Muscle of leg (tissue), 11 donors: ENCODE results near the gene CACNA2D2. TPM values are rescaled to one million over a fixed set of nuclear protein-coding genes. Genes with fewer than 3 reads are reported as not detected.
A peak's percentile ranks its signal among the peaks of the same experiment; 100 is the strongest.

Source experiments
- DNase-seq: peaks from one replicate; pipeline ENCODE4 v3.0.0; 2013
- H3K27ac ChIP-seq: one replicate; pipeline ENCODE4 v1.5.1; 2013; ENCODE audit warnings: mild to moderate bottlenecking, low read length, control low read depth
- H3K27me3 ChIP-seq: one replicate; pipeline ENCODE4 v1.6.1; 2013; ENCODE audit warnings: low read length; ENCODE audit not compliant: control insufficient read depth, insufficient read depth
- H3K36me3 ChIP-seq: one replicate; pipeline ENCODE4 v1.6.1; 2013; ENCODE audit warnings: low read length; ENCODE audit not compliant: control insufficient read depth, insufficient read depth
- H3K4me1 ChIP-seq: one replicate; pipeline ENCODE4 v1.6.1; 2013; ENCODE audit warnings: low read length; ENCODE audit not compliant: control insufficient read depth, insufficient read depth
- H3K4me3 ChIP-seq: one replicate; pipeline ENCODE4 v1.5.1; 2013; ENCODE audit warnings: low read length, control low read depth
- H3K9me3 ChIP-seq: replicated peaks from 2 replicates; pipeline ENCODE4 v1.6.1; 2013; ENCODE audit warnings: low read depth, low read length; ENCODE audit not compliant: control insufficient read depth
- WGBS: methylation state at CpG from one replicate; pipeline ENCODE4 v1.1.5; 2013; ENCODE audit warnings: missing lambda C conversion rate; ENCODE audit not compliant: insufficient coverage; 5-methylcytosine and 5-hydroxymethylcytosine counted together
- polyA plus RNA-seq, 8 donors: library from polyadenylated mRNA; unstranded; fragments of 120-200 nt; gene quantifications; one replicate each; pipeline versions ENCODE4 v1.2.1 to v1.2.3, GENCODE V29; 2013; ENCODE audit warnings: inconsistent platforms in 1 of 8, low replicate concordance in 1 of 8; ENCODE audit not compliant: insufficient read length in 8 of 8, insufficient read depth in 1 of 8
- total RNA-seq: library from RNA; stranded (reverse); fragments of 120-200 nt; gene quantifications from one replicate; pipeline ENCODE4 v1.2.4, GENCODE V29; 2013

Gene CACNA2D2
- total and polyA plus RNA-seq, 9 donors: 3.0 to 12.6 (median 9.3) TPM

- Histone ChIP-seq H3K27me3 (no peaks in the 10 kb centered on the region), H3K27ac (no peak overlapping the region), H3K36me3 (no peaks in the 10 kb centered on the region), H3K9me3 (no peaks in the 10 kb centered on the region), H3K4me1 (peaks cover 8% of the 10 kb centered on the region), H3K4me3 (no peak overlapping the region)
- DNase-seq: no peak
- WGBS: no CpG with 5 or more reads among the region's 1 CpG
Measured at GRCh38 chr3:50406487-50406886, 96.9 kb downstream of the CACNA2D2 start.

GRCh38 chr3:50405249-50405648, 98.2 kb downstream of the CACNA2D2 start:
- Histone ChIP-seq H3K27ac (no peak overlapping the region), H3K4me3 (no peak overlapping the region), H3K9me3 (no peaks in the 10 kb centered on the region), H3K27me3 (no peaks in the 10 kb centered on the region), H3K36me3 (no peaks in the 10 kb centered on the region), H3K4me1 (peaks cover 8% of the 10 kb centered on the region)
- peak; percentile 42 for DNase-seq
- 11% methylated on average over 7 of the region's 8 CpGs for WGBS

GRCh38 chr3:50401978-50402595, 101.3 kb downstream of the CACNA2D2 start:
- H3K36me3 ChIP-seq: no peaks in the 10 kb centered on the region
- WGBS: 32% methylated on average over 4 of the region's 5 CpGs
- no peak for DNase-seq
- no peak overlapping the region for H3K4me3 ChIP-seq
- no peaks in the 10 kb centered on the region for H3K27me3 ChIP-seq
- H3K9me3 ChIP-seq: no peaks in the 10 kb centered on the region
- no peaks in the 10 kb centered on the region for H3K4me1 ChIP-seq
- H3K27ac ChIP-seq: no peak overlapping the region

DNA sequence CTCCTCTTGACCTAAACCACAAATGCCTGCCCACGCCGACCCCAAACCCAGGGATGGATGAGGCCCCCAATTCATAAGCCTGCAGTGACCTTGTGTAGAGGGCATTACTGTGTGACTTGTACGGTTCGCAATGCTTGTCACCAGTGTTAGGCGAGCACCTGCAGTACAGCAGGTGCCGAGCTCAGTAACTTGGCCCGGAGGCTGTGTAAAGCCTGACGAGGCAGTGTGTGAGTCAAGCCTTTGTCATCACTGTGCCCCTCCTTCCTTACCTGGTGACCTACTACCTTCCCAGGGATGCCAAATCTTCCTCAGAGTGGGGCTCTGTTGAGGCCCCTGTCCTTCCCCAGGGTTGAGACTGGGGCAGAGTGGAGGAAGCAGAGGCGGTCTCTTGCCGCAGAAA, 106.9 kb downstream of the CACNA2D2 start:
- Histone ChIP-seq H3K4me1 (peaks cover 23% of the 10 kb centered on the region), H3K36me3 (no peaks in the 10 kb centered on the region), H3K27me3 (no peaks in the 10 kb centered on the region), H3K9me3 (no peaks in the 10 kb centered on the region), H3K4me3 (no peak overlapping the region), H3K27ac (no peak overlapping the region)
- WGBS: 77% methylated on average over 8 of the region's 10 CpGs
- DNase-seq: no peak

- H3K4me1 ChIP-seq: peaks cover 35% of the 10 kb centered on the region
- H3K9me3 ChIP-seq: no peaks in the 10 kb centered on the region
- WGBS: 88% methylated on average over 5 of the region's 10 CpGs
- H3K4me3 ChIP-seq: no peak overlapping the region
- no peak overlapping the region for H3K27ac ChIP-seq
- H3K27me3 ChIP-seq: no peaks in the 10 kb centered on the region
- DNase-seq: peak; percentile 56
- no peaks in the 10 kb centered on the region for H3K36me3 ChIP-seq
Measured at GRCh38 chr3:50395070-50395860, 108.2 kb downstream of the CACNA2D2 start.

DNA sequence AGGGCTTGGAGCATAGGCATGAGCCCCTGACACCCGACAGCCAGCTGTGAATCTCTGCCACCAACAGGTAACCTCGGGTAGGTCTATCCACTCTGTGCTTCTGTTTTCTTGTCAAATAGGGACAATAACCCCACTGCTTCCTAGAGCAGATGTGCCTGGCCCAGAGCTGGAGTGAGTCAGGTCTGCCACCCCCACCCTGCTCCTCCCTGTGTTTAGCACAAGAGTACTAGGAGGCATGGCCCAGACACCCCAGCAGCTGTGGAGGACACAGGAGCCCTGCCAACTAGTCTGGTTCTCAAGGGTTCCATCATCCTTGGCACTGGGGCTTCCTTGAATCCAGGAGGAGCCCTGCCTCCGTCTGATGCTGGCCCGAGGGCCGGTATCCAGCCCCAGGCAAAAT, 110.4 kb downstream of the CACNA2D2 start:
- Histone ChIP-seq H3K27me3 (no peaks in the 10 kb centered on the region), H3K27ac (no peak overlapping the region), H3K9me3 (no peaks in the 10 kb centered on the region), H3K36me3 (no peaks in the 10 kb centered on the region), H3K4me3 (no peak overlapping the region), H3K4me1 (peaks cover 56% of the 10 kb centered on the region)
- DNase-seq: no peak
- WGBS: 40% methylated on average over 3 of the region's 5 CpGs

GRCh38 chr3:50392101-50392715, 111.2 kb downstream of the CACNA2D2 start:
- peak; percentile 68 for DNase-seq
- Histone ChIP-seq H3K27me3 (no peaks in the 10 kb centered on the region), H3K4me1 (peaks cover 62% of the 10 kb centered on the region), H3K36me3 (no peaks in the 10 kb centered on the region), H3K27ac (no peak overlapping the region), H3K9me3 (no peaks in the 10 kb centered on the region), H3K4me3 (no peak overlapping the region)
- 62% methylated on average over 4 of the region's 5 CpGs for WGBS

DNA sequence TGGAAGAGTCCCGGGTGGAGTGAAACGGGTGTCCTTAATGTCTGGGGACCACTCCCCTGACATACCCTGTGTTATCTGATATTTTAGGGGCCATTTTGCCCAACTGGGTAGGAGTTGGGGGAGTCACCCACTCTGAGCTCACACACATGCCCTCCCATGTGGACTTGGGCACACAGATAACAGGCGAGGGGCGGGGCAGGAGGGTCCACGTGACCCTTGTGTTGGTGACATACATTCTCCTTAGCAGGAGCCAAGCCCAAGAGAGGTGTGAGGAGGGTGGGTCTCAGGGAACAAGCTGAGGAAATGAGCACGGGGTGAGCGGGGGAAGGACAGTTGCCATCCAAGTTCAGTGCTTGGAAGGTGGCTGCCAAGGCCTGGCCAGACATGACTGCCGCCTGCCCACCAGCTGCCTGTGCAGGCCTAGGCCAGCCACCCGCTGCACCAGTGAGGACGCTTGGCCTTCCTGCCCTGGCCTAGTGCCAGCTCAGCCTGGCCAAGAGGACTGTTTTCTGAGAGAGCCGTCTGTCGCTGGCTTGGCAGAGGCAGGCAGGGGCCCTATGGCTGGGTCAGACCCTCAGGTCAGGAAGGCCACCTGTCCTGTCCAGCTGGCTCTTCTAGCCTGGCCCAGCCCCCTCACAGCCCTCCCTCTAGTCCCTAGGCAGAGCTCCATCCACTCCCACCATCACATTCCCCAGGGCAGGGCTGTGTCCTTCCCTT, 112.8 kb downstream of the CACNA2D2 start:
- Histone ChIP-seq H3K4me1 (peaks cover 62% of the 10 kb centered on the region), H3K36me3 (no peaks in the 10 kb centered on the region), H3K27ac (peak overlapping the region; percentile 42), H3K27me3 (no peaks in the 10 kb centered on the region), H3K4me3 (no peak overlapping the region), H3K9me3 (no peaks in the 10 kb centered on the region)
- DNase-seq: peak; percentile 92
- WGBS: 61% methylated on average over 9 of the region's 12 CpGs

DNA sequence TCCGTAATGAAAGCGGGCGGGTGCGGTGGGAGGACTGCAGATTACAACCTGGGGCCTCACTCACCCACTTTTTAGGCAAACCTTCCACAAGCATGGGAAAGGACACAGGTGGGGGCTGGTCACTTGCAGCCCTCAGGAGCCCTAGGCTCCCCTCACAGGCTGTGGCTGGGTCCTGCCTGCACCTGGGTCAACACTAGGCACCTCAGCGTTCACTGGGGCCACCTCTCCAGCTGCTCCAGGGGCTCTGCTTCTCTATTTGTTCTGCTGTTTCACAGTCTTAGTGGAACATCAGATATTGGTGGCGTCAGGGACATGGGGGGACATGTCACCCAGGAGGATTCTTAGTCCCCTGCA, 114.0 kb downstream of the CACNA2D2 start:
- no peaks in the 10 kb centered on the region for H3K27me3 ChIP-seq
- no peak for DNase-seq
- H3K36me3 ChIP-seq: no peaks in the 10 kb centered on the region
- 75% methylated on average over 2 of the region's 6 CpGs for WGBS
- H3K27ac ChIP-seq: no peak overlapping the region
- H3K9me3 ChIP-seq: no peaks in the 10 kb centered on the region
- H3K4me1 ChIP-seq: peaks cover 59% of the 10 kb centered on the region
- no peak overlapping the region for H3K4me3 ChIP-seq
